HG02884 (cell line): ENCODE data around the gene EFCAB6.

Experiments
- ATAC-seq: cut with Tn5 transposase; IDR thresholded peaks from one replicate; pipeline ENCODE4 v1.9.1; 2021; ENCODE audit warnings: mild to moderate bottlenecking, moderate library complexity; ENCODE audit not compliant: unreplicated experiment

The EFCAB6 gene

DNA sequence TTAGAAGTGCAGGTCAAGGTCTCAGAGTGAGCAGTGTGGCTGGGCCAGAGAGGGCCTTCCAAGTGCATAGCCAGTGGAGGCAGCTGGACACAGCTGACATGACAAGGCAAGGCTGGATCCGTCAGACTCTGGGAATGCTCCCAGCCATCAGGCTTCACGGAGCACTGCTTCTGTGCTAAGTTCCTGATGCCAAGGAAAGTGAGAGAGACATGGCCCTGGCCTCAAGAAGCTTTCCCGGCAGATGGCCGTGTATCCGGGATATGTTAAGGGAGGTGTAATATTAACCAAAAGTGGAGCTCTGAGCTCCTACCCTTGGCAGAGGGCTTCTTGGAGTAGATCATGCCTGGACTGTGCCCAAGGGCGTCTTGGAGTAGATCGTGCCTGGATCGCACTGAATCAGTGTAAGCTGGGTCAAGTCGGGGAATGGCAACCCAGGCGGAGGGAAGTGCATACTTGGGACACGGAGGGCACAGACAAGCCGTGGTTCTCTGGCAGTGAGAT lies 7.4 kb upstream of the EFCAB6 start:
- ATAC-seq: no peak

DNA sequence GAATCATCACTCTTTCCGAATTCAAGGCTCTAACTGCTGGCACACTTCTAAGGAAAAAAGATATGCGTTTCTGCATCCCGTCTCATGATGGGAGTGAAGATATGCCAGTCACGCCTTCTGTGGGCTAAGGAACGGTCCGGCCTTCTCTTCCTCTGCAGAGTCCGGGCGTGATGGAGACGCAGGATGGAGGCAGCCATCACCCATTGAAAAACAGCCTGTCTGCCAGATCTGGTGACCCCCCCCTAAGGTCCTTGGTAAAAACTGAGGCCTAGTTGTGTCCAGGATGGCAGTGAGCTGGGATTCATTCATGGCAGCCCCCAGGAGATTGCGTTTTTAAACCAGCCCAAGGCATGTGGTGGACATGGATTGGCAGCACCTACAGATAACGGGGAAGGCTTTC lies 6.9 kb upstream of the EFCAB6 start:
- ATAC-seq: no peak

DNA sequence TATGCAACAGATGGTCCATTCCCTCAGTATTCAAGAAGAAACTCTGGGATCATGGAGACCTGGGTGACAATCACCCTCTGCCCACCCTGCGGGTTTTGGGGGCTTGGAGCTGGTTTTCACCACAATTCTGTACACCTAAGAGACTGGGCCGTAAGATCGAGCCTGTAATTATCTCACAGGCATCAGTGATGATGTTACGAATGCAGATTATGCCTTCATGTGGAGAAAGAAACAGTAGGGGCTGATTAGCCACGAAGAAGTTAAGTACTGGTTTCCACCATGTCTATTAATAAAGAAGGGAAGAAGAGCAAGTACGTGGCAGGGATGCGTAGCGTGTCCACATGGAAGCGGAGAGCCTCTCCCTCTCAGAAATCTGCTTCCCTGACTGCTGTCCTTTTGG lies 5.3 kb upstream of the EFCAB6 start:
- ATAC-seq: no peak

DNA sequence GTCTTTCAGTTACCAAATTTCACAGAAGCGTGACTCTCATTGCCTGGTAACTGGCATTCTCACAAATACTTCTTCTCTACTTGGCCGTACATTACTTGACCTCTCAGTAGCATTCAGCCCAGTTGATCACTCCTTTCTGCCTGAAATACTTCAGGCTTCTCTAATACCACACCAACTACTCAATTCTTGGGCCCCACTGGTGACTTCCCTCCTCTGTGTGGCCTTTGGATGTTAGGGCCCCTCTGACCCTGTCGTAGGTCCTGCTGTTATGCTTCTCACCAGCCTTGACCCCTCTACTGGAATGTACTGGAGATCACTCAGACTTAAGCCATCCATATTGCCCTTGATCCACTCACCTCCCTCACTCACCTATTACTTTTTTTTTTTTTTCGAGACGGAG lies 2.2 kb upstream of the EFCAB6 start:
- no peak for ATAC-seq

DNA sequence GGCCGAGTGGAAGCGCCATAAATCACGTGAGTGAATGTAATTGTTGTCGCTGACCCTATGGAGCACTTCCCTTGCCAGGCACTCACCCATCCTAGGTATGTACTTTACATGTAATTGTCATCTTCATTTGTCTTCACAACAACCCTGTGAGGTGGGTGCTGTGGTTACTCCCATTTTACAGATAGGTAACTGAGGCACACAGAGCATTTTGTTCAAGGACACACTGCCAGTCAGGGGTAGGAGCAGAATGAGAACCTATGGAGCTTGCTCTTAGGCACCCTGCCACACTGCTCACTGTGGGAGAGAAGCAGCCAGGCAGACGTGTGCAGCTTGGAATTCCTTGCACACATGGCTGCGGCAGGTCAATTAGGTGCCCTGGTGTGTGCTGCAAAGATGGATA lies 785 bp upstream of the EFCAB6 start:
- no peak for ATAC-seq

DNA sequence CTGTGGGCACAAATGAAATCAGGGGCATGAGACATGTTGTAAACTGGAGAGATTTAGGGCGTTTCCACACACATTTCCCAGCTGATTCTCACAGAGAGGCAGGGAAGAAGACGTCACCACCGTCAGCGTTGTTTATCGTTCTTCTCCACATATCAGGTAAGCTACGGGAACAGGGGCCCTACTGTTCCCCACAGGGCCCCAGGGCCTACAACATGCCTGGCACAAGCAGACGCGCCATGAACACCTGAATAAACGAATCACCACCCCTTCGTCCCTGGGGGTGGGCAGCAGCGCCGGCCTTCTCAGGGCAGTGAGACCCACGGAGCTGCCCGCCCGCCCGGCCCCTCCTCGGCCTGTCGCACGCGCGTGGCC lies 342 bp downstream of the EFCAB6 start:
- no peak for ATAC-seq

DNA sequence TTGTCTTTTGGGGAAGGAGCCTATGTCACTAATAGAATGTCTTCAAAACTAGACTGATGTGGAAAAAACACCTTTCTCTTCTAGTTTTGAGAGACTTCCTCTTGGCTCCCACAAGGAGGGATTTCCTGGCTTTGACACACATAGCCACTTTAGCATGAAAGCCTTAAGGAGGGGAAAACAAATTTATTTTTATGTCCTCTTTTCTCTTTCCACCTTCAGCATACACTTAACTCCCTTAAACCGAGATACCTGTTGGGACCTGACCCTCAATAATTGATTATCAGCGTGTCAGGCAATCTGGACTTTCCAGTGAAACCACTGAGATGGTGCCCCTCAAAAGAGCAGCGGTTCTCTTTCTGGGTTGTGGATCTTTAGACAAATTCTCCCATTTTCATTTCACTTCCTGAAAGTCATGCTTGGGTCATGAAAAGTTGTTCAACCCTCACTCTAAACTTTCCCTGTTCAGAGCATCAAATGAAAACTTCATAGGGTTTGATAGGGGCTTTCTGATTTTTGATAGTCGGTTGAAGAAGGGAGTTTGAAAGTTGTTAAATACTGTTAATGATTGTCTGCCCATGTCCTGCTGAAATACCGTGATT lies 9.1 kb downstream of the EFCAB6 start:
- no peak for ATAC-seq

DNA sequence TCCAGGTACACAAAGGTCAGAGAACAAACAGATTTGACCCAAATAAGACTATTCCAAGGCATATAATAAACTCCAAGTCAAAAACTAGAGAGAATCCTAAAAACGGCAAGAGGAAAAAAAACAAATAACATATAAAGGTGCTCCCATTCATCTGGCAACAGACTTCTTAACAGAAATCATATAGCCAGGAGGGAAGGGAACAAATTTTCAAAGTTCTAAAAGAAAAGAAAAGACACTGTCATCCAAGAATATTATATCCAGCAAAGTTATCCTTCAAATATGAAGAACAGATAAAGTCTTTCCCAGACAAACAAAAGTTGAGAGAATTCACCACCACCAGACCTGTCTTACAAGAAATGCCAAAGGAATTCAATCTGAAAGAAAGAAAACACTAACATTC lies 11.1 kb downstream of the EFCAB6 start:
- ATAC-seq: no peak

DNA sequence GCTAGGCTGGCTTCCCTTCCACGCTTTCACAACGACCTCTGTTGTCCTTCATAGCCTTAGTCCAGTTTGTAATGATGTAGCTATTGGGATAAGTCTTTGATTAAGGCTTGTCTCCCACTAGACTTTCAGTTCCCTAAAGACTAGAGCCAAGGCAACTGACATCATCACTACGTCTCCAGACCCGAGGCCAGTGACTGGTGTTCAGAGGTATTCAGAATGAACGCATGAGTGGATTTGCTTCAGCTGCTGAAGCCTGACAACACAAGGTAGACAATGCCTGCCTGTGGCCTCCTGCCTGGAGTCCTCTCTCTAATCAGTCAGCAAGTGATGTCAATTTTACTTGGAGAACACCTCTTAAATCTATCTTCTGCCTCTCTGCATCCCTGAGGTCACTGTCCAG lies 13.6 kb downstream of the EFCAB6 start:
- ATAC-seq: no peak

DNA sequence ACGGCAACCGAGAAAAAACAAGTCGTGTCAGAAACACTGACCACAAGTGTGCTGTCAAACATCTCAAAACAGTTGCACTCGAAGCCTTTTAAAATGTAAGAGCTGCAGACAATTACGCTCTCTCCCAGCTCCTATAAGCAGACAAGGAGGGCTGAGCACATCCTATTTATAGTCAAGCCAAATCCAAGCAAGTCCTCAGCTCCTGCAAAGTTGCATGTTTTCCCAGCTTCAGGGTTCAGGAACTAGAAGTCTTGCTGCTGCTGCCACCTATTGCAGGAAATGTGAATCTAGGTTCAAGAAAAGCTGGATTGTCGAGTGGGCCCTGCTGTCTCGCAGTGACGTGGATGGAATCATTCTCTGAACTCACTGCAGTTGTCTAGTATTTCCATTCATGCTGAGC lies 15.5 kb downstream of the EFCAB6 start:
- no peak for ATAC-seq

DNA sequence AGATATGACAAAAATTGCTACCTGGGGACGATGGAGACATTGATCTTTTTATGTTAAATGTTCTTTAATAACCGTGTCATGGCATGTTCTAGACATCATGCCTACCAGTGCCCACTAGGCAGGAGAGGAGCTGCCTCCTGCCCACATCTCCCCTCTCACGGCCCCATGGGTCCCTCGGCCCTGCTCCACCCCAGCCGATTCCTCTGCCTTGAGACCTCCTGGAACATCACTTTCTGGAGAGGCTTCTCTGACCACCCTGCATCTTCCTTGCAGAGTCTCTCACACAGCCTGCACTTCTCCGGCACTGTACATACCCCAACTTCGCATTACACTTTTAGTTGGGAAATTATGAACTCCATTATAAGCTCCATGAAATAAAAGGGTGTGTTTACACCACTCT lies 16.8 kb downstream of the EFCAB6 start:
- ATAC-seq: no peak

DNA sequence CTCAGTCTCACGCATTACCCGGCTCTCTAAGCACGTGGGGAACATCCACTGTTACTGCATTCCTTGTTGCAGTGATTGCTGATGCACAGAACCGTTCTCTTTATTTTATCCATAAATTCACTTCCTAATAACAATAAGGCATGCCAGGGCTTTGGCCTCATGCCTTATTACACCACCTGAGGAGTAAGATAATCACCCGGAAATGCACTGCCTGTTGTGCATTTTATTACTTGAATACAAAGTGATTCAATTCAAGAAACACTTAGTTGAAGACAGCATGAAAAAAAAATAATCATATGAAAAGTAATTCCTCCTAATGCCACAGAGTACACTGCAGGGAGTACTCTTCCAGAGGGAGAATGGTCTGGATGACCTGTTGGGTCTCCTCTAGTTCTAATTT lies 19.2 kb downstream of the EFCAB6 start:
- no peak for ATAC-seq

DNA sequence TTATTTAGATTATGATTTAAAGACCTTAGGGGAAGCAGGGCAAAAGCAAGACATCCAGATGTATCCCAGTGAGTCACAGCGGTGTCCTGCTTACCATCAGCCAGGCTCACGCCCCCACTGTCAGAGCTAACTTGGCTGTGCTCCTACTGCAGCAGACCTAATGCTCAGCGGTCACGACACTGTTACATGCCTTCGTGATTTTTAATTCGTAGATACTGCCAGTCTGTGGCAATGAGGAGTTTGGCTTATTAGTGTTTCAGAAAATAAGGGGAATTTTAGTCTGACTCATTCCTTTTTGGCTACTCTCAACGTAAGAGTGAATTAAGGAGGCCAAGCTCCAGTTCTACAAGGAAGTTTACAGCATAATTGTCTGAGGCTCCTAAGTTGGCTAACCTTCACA lies 22.7 kb downstream of the EFCAB6 start:
- ATAC-seq: no peak

DNA sequence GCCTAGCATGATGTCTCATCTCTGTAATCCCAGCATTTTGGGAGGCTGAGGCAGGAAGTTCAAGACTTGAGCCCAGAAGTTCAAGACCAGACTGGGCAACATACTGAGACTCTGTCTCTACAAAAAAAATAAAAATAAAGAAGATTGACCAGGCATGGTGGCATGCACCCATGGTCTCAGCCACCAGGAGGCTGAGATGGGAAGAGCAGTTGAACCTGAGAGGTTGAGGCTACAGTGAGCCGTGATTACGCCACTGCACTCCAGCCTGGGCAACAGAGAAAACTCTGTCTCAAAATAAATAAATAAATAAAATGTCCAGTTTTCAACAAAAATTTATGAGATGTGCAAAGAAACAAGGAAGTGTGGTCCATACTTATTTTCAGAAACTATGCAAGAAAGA lies 28.3 kb downstream of the EFCAB6 start:
- ATAC-seq: no peak

DNA sequence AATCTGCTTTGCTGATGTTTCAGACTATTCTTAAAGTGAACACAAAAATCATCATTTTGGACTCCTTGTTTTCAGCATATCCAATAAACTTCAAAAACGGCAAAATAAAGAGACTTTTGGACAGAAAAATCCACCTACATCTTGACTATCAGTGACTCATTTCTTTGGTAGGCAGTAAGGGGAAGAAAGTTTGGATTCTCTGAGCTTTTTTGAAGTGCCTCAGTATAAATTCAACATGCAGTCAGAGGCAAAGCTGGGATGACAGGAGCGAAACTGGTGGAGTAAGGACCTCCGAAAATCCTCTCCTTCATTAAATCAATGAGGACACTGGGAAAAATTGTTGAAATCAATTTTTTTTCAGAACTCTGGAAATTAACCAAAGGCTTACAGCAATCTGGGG lies 29.7 kb downstream of the EFCAB6 start:
- no peak for ATAC-seq

DNA sequence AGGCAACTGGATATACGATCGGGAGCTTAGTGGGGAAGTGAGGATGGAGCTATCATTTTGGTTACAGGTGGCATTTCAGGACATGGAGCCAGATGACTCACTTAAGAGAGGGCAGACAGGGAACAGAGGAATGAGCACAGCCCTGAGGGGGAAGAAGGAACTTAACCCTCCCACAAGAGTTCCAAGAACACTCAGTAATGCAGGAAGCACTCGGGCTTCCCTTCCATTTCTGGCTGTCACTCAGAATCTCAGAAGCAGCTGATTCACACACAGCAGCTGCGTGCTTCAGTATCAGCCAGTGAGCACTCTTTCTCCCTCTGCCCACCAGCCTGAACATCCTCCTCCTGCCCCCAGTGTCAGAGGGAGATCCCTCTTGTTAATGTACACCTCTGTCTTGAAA lies 34.8 kb downstream of the EFCAB6 start:
- no peak for ATAC-seq

DNA sequence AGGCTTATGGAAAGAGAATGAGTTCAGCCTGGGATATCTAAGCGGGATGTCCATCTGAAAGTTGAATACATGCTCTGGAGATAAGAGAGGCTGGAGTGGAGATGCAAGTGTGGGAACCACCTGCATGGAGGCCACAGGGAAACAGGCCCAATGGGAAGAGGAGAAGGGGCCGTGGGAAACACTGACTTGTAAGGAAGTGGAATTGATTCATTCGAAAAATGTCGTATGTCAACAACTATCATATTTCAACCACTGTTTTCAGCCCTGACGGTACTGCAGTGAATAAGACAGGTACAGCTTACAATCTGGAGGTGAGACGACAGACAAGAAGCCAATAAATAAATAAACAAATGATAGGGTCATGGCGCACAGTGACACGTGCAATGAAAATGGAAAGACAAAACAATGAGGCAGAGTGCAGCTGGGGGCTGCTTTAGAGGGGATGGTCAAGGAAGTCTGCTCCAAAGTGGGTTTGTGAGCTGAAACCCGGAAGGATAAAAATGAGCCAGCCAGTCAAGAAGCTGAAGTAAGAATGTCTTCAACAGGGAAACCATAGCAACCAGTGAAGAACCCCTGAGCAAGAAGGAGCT lies 35.9 kb downstream of the EFCAB6 start:
- ATAC-seq: no peak

DNA sequence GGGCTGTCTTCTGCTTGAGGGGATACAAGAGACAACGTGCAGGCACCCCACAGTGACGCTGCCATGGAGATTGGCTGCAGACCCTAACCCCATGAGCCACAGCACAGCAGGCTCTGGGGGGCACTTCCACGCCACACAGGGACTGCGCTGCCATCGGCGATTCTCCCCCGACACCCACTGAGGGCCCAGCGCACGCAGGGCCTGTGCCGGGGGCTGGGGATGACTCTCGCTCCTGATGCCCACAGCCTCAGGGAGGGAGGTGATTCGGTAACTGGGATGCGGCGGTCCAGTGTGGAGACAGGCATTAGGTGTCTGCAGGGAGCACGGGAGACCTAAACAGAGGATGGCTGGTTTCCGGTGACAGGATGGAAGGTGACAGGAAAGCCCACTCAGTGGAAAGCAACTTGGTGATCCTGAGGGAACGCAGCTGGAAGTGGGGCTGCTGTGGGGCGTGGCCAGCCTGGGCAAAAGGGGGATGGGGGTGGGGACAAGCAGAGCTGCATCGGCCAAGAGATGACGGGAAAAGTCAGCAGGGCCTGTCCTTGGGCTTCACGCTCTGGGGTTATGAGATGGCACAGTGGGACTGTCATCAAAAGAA lies 37.7 kb downstream of the EFCAB6 start:
- no peak for ATAC-seq

DNA sequence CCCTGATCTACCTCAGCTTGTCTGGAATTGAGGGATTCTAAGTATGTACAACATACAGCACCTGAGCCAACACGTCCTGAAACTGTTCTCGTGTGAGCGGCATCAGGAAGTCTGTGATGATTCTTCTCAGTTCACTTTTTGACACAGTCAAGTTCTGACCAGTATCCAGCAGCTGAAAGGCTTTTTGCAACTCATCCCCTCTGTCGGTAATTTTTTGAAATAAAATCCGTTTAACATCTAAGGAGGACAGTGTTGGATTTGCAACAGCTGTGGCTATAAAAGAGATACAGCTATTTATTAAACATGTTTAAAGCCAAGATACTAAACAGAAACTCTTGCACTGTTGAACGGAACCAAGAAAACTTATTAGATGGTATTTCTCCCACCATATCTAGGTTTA lies 39.3 kb downstream of the EFCAB6 start:
- no peak for ATAC-seq

DNA sequence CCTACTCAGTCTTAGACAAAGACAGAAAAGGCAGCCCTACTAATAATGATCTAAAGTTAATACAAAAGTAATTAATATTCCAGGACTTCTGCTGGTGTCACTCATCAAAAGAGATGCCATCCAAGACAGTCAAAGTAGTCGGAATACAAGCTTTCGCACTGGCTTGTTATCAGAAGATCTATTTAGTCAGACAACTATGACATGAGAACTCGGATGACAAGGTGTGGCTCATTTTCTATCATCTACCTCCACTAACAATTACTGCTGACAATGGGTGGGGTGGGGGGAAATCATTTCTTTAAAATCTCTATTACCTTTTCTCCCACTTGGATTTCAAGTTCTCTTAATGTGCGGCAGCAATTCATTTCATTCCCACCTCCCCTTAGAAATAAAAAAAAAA lies 56.7 kb downstream of the EFCAB6 start:
- ATAC-seq: no peak

DNA sequence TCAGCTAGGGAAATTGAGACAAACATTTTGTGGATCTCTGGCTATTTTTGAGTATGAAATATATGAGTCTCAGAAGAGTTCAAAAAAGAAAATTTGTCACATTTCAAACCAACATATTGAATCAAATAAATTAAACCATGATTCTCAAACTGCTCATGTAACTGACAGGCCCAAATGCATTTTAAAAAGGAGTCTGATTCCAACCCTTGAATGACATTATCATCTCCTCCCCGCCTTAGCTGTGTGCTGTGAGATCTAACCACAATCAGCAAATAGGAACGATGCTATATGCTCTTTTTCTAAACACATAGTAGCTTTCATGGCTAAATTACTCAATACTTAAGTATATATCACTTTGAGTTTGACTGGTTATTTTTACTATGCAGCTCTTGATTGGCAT lies 57.1 kb downstream of the EFCAB6 start:
- ATAC-seq: no peak

DNA sequence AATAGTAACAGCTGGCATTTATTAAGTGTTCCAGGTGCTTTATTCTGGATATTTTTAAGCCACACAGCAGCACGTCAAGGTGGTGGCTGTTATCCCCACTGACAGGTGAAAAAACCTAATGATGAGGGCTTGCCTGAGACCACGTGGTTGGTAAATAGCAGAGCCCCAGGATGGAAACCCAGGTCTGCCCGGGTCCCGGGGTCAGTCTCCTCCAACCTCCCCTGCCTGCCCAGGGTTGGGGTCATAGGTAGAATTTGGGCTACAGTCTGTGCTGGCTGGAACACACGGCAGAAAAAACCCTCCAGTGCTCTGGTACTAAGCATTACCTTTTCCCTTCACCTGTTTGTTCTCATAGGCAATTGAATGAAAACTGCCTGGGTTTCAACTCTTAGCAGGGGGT lies 57.9 kb downstream of the EFCAB6 start:
- no peak for ATAC-seq

DNA sequence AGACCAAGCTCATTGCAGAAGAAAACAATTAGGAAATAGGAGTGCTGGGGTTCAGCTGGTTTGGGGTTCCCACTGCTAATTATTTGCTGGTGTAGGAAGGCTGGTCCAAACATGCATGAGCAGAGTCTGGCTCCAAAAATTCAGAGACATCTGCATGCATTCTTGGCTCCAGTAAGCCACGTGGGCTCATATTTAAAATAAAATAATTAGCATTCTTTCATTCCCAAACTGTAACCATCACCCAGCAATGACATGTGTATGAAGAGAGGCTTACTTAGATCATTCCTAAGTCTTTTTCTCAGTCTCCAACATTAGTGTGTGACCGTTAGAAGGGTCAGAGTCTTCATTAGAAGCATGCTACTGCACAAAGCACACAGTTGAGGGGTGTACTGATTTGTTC lies 58.4 kb downstream of the EFCAB6 start:
- ATAC-seq: no peak
